KG1 (cell line): Measurements from ENCODE around the gene INPP4B.
A peak's percentile ranks its signal among the peaks of the same experiment; 100 is the strongest.

Source experiments
- DNase-seq: peaks from one replicate; lab custom pipeline; 2025; lab: John Stamatoyannopoulos, UW

Gene INPP4B

DNA sequence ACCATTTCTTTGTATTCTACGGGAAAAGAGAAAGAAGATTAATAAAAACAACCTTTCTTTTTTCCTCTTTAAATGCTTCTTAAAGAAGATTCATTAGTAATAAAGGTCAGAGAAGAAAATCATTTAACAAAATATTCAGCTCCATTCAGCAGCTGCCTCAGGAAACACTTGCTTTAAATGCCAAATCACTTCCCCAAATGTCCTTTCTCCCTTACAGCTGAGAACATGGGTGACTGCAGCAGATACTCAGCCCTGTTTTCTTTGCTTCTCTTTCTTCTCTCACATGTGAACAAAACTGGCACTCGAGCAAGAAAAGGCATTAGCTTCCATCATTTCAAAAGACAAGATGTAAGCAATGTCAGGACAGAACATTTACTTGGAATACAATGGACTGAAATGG is 120.2 kb downstream of the INPP4B start:
- DNase-seq = no peak

DNA sequence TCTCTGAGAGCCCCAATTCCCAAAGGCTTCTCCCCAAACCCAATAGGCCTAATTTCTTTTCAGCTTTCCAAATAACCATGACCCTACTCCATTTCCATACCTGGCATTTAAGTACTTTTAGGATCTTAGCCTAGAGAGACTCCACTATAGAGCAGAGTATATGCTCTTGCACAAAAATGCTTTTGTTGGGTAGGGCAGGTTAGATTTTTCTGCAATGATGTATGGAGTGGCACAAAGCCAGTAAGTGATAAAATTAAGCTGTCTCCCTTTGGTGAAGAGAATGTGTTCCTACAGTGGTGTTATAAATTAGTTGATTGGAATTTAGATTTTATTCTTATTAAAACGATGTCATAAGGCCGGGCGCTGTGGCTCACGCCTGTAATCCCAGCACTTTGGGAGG is 124.9 kb downstream of the INPP4B start:
- DNase-seq = no peak

DNA sequence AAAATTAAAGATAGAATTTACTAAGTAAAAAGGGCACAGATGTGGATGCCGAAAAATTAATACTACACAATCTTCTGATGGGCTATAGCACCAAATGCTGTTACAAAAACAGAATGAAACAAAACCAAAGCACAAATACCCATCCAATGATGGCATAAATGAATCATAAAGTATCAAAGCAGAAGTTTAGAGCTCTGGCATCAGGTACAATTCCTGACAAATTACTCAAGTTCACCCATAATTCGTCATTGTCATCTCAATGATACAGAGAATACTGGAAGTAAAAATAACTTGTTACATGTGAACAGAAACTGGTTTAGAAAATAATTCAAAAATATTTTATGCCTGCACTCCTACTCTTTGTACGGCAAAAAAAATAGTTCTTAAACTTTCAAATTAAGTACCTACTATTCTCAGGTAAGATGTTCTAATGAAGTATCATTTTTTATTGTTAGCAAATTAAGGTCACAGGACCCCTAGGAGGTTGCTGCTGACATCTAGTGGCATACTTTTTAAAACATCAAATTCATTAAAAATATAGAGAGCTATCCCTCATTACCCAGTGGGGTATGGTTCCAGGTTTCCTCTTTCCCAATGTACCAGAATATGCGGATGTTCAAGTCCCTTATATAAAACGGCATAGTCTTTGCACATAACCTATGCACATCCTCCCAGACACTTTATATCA is 126.1 kb downstream of the INPP4B start:
- DNase-seq = no peak

DNA sequence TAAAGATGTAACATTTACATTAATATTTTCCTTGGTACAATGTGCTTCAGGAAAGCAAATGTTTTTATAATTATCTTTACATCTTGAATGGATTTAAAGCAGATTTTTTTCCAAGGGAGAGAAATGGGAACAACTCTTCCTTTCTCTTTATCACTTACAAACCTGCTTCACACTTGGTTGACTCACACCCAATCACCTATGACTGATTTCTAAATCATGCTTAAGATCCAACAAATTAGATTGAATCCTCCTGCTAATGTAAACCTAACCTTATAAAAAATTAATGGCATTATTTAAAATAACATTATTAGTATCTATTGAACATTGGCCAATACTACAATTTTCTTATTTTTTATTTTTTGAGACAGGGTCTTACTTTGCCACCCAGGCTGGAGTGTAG is 127.1 kb downstream of the INPP4B start:
- no peak for DNase-seq

DNA sequence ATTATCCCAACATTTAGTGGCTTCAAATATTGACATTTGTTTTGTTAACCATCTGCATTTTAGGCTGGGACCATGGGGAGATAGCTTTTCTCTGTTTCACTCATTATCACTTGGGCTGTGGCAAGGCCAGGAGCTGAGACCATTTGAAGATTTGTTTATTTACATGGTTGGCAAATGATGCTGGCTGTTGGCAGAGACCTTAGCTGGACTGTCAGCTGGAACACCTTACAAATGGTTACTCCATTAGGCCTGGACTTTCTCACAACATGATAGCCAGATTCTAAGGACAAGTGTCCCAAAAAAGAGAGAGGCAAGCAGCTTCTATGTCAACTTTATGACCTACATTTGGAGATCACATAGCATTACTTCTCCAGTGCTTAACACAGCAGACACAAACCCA is 130.4 kb downstream of the INPP4B start:
- no peak for DNase-seq

DNA sequence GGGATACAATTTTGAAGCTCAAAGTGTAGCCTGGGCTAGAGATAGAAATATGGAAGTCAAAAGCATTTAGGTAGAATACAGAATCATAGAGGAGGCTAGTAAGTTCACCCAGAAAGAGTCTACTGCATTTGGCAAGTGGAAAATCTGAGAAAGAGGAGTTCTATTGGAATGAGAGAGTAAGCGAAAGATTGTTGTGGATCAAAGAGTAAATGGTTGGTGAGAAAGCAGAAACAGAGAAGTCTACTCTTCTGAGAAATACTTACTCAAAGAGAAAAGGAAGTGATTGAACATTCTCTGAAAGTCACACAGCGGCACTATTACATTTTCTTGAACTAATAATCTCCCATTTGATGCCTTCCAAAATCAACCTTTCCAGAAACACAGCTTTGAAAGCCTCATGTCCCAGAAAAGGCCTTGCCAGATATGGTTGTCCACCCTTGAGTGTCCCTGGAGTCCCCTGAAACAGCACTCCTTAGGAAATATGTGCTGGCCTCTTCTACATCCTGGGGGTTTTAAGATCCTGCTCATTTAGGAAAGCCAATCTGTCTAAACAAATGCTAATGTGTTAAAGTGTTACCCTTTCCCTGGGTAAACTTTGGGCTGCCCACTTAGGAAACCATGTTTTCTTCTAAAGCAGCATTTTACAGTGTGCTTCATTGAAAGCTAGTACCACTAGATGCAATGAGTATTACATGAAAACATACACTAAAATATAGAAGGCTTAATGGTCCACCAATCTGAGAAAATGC is 132.6 kb downstream of the INPP4B start:
- DNase-seq = no peak

DNA sequence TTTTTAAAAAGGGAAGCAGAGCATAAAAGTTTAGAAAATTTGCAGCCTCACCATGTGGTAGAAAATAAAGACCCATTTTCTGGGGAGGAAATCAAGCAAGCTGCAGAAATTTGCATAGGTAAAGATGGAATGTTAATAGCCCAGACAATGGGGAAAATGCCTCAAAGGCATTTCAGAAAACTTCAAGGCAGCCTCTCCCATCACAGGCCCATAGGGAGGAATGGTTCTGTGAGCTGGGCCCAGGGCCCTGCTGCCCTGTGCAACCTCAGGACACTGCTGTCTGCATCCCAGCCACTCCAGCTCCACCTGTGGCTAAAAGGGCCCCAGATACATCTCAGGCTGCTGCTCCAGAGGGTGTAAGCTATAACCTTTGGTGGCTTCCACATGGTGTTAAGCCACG is 137.9 kb downstream of the INPP4B start:
- DNase-seq = no peak

DNA sequence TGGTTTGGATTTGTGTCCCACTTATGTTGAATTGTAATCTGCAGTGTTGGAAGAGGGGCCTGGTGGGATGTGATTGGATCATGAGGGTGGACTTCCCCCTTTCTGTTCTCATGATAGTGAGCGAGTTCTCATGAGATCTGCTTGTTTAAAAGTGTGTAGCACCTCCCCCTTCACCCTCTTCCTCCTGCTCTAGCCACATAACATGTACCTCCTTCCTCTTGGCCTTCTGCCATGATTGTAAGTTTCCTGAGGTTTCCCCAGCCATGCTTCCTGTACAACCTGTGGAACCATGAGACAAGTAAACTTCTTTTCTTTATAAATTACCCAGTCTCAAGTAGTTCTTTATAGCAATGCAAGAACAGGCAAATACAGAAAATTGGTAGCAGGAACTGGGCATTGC is 138.7 kb downstream of the INPP4B start:
- DNase-seq = peak; percentile 69

DNA sequence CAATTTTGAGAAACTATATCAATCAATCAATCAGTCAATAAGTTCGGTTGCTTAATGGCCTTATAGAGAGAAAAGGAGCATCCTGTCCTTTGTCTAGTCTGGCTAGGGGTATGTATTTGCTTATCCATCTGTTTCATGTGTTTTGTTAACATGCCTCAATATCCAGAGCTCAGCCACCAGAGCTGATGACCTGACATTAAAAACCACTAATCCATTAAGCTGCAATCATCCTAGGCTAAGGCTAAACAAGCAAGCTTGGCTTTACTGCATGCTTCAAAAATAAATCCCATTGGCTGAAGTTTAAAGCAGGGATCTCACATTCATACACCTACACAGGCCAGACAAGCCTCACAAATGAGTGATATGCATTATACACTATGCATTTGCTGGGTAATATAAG is 139.7 kb downstream of the INPP4B start:
- DNase-seq = no peak

DNA sequence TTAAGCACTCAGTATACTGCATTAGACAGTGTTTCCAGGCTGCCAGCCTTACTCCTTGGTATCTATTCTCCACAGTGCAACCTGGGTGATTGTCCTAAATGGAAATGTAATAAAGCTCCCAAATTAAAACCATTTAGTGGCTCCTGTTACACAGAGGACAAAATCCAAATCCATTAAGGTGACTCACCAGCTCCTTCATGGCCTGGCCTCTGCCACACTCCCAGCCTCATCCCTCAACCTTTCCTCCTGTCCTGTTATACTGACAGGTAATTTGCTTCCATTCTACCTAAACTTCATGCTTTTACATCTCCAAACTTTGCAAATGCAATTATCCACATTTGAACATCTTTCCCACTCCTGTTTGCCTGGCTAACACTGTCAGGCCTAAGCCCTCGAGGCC is 140.3 kb downstream of the INPP4B start:
- no peak for DNase-seq

DNA sequence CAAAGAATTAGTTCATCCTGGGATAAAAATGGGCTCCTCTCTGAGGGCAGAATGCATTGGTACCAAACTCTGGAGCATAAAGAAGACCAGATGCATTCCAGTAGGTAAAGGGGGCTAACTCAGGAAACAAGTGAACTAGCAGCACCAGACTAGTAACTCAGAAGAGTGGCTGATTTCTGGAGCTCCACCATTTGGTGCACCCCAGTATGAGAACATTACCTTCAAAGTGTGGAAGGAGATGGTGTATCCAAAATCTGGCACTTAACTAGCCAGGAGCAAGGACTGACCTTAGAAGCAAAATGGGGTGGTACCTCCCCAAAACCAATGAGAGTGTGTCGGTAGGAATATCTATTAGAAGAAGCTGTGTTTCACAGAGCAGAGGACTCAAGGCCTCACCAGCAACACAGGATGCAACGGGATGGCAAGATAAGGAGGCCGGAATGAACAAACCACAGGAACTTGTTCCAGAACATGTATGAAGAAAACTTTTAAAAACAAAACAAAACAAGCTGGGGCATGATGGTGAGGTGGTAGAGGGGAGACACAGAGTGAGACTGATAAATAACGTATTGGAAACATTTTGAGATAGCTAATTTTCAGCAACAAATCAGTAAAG is 142.3 kb downstream of the INPP4B start:
- peak; percentile 72 for DNase-seq

DNA sequence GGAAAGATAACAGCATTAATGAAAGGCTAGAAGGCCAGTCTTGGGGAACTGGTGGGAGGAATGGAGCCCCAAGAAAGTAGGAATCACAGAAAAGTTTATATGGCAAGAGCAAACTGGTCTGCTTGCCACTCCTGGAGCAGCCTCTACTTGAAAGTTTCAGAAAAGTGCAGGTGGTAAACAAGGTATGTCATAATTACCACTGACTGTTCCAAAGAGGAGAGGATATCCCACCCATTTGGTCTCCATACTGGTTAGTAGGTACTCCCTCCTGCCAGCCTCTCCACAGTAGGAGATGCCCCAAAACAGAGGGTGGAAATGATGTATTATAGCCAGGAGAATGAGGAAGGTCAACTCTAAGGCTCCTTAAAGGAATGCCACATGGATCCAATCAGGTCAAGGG is 145.1 kb downstream of the INPP4B start:
- DNase-seq = no peak

DNA sequence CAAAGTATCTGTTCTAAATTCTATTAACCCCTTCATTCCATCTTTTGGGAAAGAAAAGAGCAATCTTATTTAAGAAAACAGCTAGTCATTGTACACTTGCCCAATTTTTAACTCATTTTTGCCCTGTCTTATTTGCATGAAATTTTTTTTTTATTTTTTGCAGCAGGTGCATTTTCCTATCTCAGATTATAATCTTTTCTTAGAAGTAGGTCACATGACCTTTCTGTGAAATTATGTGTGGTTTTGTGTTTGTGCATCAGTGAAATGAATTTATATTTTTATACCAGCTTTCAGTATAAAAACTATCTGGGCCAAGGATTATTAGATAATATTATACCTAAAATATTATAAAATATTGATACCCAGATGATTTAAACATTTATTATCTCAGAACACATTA is 145.6 kb downstream of the INPP4B start:
- DNase-seq = no peak

DNA sequence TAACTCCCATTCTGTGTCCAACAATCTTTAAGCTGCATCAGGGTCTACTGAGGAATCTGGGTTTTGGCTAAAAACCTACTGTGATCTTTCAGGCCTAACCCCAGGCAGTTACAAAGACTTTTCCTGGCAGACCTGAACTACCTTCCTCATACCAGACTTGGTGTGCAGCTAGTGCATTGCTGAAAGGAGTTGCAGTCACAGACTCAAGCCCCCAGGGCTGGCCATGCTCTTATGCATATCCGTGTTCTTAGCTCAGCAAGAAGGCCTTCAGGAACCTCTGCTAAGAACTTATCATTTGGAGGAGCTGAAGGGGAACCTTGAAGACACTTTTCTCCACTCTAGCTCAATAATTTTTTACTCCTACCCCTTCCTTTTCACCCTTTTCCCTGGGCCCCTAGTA is 147.5 kb downstream of the INPP4B start:
- no peak for DNase-seq

DNA sequence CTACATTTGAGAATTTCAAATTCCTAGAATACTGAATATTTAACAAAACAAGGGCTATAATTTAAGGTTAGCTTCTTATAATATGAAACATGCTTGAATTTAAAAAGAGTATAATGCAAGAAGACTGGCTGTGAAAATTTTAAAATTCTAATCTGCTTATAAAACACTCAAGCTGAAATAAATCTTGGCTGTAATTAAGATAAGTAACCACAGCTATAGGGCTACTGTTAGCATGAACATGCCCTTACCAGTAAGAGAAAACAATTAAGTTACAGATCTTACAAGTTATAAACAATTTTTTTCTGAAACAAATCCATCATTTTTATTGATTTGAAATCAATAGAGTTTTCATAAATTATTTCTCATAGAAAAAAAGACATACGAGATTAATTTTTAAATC is 148.2 kb downstream of the INPP4B start:
- no peak for DNase-seq

DNA sequence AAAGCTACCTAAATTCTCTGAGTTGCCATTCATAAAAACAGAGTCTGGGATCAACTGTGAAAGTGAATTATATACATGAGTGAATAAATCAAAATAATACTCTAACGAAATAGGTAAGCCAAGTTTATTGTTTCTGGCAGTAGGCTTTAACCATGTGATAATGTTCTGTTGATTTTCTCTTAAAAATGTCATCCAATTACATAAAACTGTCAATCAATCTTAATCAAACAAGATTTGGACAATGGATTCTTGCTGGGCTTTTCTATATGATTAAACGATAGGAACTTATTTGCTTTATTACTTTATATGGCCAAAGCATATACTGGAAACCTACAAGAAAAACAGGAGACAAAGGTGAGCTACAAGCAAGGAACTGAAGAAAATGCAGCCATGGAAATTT is 148.8 kb downstream of the INPP4B start:
- DNase-seq = no peak

DNA sequence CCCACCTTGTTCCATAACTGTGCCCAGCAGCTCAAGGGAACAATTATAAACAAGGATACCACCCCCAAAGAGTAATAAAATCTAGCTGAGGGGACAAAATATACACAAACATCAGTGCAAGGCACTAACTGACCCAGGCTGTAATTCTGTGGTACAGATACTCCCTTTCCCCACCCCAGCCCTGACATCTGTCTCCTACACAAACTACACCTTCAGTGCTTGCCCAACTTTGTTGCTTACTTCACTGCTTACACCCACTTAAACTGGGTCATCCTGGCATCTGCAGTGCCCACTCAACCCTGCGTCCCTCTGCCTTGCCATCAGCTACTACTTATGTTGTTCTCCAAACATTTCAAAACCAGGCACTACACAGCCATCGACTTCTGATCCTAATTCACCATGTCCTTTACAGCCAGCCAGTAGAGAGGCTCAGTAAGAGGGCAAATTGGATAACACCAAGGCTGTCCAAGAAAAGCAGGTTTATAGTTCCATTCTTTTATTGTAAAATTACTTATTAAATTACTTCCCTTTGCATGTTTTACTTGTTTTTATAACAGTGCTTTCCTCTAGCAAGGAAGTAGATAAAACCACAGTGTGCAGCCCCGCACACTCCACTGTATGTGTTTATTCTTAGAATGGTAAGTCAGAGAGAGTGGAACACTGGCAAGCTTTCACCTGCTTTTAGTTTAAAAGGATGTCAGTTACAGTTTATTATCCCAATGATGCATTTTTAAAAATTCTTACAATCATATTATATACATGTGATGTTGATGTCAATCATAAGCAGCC is 149.6 kb downstream of the INPP4B start:
- DNase-seq = peak; percentile 41

DNA sequence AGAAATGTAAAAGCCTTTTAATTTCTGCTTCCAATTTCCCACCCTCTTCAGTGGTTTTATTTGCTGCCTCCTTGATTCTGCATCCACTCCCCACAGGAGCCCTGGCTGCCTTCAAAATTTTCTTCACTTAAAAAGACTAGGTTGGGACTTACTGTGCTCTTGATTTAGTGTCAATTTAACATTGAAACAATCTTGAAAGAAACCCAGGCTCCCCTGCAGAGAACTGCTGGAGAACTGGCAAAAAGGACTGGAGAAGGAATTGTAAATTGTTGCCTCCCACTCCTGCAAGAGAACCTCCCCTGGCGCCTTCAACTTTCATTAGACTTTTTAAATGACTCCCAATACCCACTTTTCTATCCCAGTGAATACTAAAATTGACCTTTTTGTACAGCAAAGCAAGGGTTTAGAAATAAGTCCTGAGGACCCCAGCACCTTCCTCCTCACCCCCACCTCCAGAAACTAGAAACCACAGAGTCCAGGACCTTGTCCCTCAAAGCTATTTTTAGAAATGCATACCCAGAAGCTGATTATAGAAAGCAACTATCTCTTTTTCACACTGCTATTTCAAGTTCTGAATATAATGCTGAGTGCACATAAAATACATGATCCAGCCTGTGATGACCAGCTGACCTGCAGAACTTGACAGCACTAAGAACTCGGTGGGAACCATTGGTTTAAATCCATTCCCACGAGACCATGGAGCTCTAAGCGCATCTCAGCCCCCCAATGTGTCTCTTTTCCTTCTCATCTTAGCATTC is 155.5 kb downstream of the INPP4B start:
- no peak for DNase-seq

DNA sequence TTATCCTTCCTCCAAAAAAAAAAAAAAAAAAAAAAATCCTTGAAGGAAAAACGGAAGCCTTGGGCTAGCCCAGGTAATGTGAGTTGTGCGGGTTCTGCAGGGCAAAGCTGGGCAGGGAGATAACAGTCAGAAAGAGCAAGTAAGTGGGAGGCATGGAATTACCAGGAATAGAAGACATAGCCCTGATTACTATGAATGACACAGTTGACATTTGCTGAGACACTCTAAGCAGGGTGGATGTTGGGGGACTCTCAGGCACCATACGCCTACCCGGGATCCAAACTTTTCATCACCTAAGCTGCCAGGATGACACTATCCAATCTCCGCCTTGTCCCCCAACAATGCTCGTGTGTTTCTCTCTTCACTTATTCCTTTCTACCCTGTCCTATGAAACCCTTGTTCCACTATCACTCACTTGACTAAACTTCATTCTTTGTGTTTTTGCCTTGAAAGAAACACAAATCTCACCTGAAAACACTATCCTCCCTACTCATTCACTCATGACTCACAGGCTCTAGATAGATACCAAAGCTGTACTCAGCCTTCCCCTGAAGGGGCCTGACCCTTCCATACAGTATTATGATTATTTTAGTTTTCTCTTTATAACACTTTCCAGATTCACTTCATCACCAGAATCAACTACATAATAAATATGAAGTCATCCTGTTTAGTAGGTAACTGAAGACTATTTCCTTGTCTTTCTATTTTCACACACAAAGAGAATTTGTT is 158.4 kb downstream of the INPP4B start:
- DNase-seq = no peak

DNA sequence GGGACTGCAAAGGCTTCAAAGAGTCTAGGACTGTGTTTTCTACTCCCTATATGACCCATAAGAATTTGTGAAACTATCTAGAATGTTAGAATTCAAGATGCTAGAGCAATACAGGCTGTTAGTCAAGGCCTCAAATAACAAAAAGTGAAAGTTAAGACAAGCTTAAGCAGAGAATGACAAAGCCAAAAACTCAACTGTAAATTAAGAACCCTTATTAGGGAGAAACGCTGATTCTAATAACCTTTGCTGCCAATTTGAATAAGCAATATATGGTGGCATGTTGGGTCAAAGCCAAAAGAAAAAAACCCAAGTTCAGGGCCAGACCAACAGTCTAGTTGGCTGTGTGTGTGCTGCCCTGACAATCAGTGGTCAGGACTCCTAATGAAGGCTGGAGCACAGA is 160.0 kb downstream of the INPP4B start:
- DNase-seq = no peak

DNA sequence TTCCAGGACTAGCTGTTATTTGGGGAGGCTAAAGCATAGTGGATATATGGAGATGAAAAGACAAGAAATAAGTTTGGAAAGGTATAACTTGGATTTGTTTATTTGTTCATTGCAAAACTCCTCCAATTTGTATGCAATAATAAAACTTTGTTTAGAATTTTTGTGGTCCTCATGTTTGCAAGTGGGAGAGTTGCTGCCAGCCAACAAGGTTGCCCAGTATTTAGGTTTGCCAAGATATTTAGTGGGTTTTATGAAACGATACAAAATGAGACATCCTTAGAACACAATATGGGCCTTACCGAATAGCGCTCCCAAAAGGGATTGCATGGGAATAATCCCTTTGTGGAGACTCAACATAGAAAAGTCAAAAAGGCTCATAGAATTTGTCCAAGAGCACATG is 162.1 kb downstream of the INPP4B start:
- no peak for DNase-seq
